SK-N-MC (cell line): ENCODE data around the gene CCDC158.
A peak's percentile ranks its signal among the peaks of the same experiment; 100 is the strongest.
"Not testable (repeated sequence)": the region's sequence is repeated elsewhere in the genome, so short reads cannot be mapped to it uniquely, and the experiment has no call there.

ENCODE experiments used
- DNase-seq: peaks from one replicate; pipeline ENCODE4 v3.0.0-alpha.2; 2011; ENCODE audit warnings: low read depth, low spot score
- H3K27ac ChIP-seq: fragments of 200-600 bp; sonication (generic); 2 replicates; pipeline ENCODE4 v1.5.1; 2016; ENCODE audit warnings: mixed run types
- H3K36me3 ChIP-seq: fragments of 200-600 bp; sonication (generic); 2 replicates; pipeline ENCODE4 v1.6.1; 2017; ENCODE audit warnings: antibody characterized with exemption, low read length, mixed read lengths; ENCODE audit not compliant: insufficient read depth
- H3K4me3 ChIP-seq: fragments of 200-600 bp; sonication (generic); 2 replicates; pipeline ENCODE4 v1.5.1; 2016
- H3K9ac ChIP-seq: fragments of 200-600 bp; sonication (generic); 2 replicates; pipeline ENCODE4 v1.8.0; 2017; ENCODE audit warnings: mixed run types, mixed read lengths; ENCODE audit not compliant: insufficient read length
- H3K9me3 ChIP-seq: fragments of 200-600 bp; sonication (generic); 2 replicates; pipeline ENCODE4 v1.6.1; 2017; ENCODE audit warnings: low read depth, mild to moderate bottlenecking, antibody characterized with exemption, low read length, moderate library complexity, mixed read lengths
- EZH2 ChIP-seq: fragments of 200-600 bp; sonication (generic); IDR thresholded peaks from one replicate; pipeline ENCODE4 v1.6.1; 2017; ENCODE audit warnings: antibody characterized with exemption
- FOXP2 ChIP-seq: optimal IDR thresholded peaks from 2 replicates; pipeline ENCODE3; 2011; ENCODE audit warnings: mild to moderate bottlenecking, moderate library complexity; ENCODE audit not compliant: insufficient read depth; ENCODE audit errors: extremely low read length, control extremely low read depth
- POLR2AphosphoS5 ChIP-seq: IDR thresholded peaks from 2 replicates; pipeline ENCODE4 v1.6.1; 2012; ENCODE audit warnings: mild to moderate bottlenecking, low read depth, low read length, borderline replicate concordance

Gene CCDC158

GRCh38 chr4:76420762-76421581 lies at the start of gene CCDC158:
TSS of gene CCDC158 (minus strand) at chr4:76421141. CDS start at chr4:76403207, 17,934 bp downstream.
- Histone ChIP-seq H3K27ac (no peak within 1 kb of the TSS), H3K36me3 (no peaks in the 10 kb centered on the region), H3K9me3 (no peaks in the 10 kb centered on the region), H3K4me3 (no peak within 1 kb of the TSS), H3K9ac (no peak within 1 kb of the TSS)
- no peak for DNase-seq
- no peak for TF ChIP-seq EZH2
- TF ChIP-seq FOXP2 = no peak
- TF ChIP-seq POLR2AphosphoS5 = no peak

- no peaks in the 10 kb centered on the region for H3K36me3 ChIP-seq
- H3K27ac ChIP-seq = no peak overlapping the region
- no peaks in the 10 kb centered on the region for H3K9me3 ChIP-seq
- no peak for DNase-seq
- TF ChIP-seq FOXP2 (no peak), EZH2 (no peak), POLR2AphosphoS5 (no peak)
- no peak overlapping the region for H3K9ac ChIP-seq
- no peak overlapping the region for H3K4me3 ChIP-seq
These were observed 49.6 kb upstream of the CCDC158 start for GRCh38 chr4:76470532-76470931.

GRCh38 chr4:76470064-76470463 lies 49.1 kb upstream of the CCDC158 start:
- H3K4me3 ChIP-seq = no peak overlapping the region
- H3K36me3 ChIP-seq = no peaks in the 10 kb centered on the region
- DNase-seq = no peak
- no peak overlapping the region for H3K27ac ChIP-seq
- H3K9me3 ChIP-seq = no peaks in the 10 kb centered on the region
- no peak for TF ChIP-seq POLR2AphosphoS5
- no peak for TF ChIP-seq FOXP2
- TF ChIP-seq EZH2 = no peak
- H3K9ac ChIP-seq = no peak overlapping the region

GRCh38 chr4:76463568-76463967 lies 42.6 kb upstream of the CCDC158 start:
- no peak for TF ChIP-seq FOXP2
- no peak for TF ChIP-seq POLR2AphosphoS5
- TF ChIP-seq EZH2 = no peak
- no peak overlapping the region for H3K27ac ChIP-seq
- DNase-seq = no peak

GRCh38 chr4:76459291-76459723 lies 38.4 kb upstream of the CCDC158 start:
- no peak for TF ChIP-seq FOXP2
- TF ChIP-seq POLR2AphosphoS5 = no peak
- no peak for TF ChIP-seq EZH2
- no peak for DNase-seq
- H3K4me3 ChIP-seq = no peak overlapping the region
- H3K36me3 ChIP-seq = no peaks in the 10 kb centered on the region
- H3K27ac ChIP-seq = no peak overlapping the region
- H3K9ac ChIP-seq = no peak overlapping the region
- no peaks in the 10 kb centered on the region for H3K9me3 ChIP-seq

More at GRCh38 chr4:76463568-76463967, 42.6 kb upstream of the CCDC158 start:
- H3K36me3 ChIP-seq = no peaks in the 10 kb centered on the region
- no peak overlapping the region for H3K4me3 ChIP-seq
- H3K9ac ChIP-seq = no peak overlapping the region
- no peaks in the 10 kb centered on the region for H3K9me3 ChIP-seq

GRCh38 chr4:76458825-76459224 lies 37.9 kb upstream of the CCDC158 start:
- no peak overlapping the region for H3K4me3 ChIP-seq
- no peak for DNase-seq
- H3K9me3 ChIP-seq = no peaks in the 10 kb centered on the region
- peak overlapping the region; percentile 18 for H3K9ac ChIP-seq
- H3K36me3 ChIP-seq = no peaks in the 10 kb centered on the region
- H3K27ac ChIP-seq = no peak overlapping the region
- TF ChIP-seq FOXP2 (no peak), EZH2 (no peak), POLR2AphosphoS5 (no peak)

- Histone ChIP-seq H3K4me3 (no peak overlapping the region), H3K9ac (no peak overlapping the region)
- TF ChIP-seq FOXP2 (no peak), EZH2 (no peak), POLR2AphosphoS5 (no peak)
These were observed 37.4 kb upstream of the CCDC158 start for GRCh38 chr4:76458297-76458696.

GRCh38 chr4:76457885-76458284 lies 36.9 kb upstream of the CCDC158 start:
- H3K27ac ChIP-seq = no peak overlapping the region
- DNase-seq = no peak
- no peak overlapping the region for H3K9ac ChIP-seq

More at GRCh38 chr4:76458297-76458696, 37.4 kb upstream of the CCDC158 start:
- H3K27ac ChIP-seq = no peak overlapping the region
- DNase-seq = no peak
- no peaks in the 10 kb centered on the region for H3K36me3 ChIP-seq
- no peaks in the 10 kb centered on the region for H3K9me3 ChIP-seq

GRCh38 chr4:76454073-76454472 lies 33.1 kb upstream of the CCDC158 start:
- not testable (repeated sequence) for H3K4me3 ChIP-seq, DNase-seq, H3K36me3 ChIP-seq, H3K9me3 ChIP-seq, H3K9ac ChIP-seq, H3K27ac ChIP-seq

More at GRCh38 chr4:76457885-76458284, 36.9 kb upstream of the CCDC158 start:
- Histone ChIP-seq H3K36me3 (no peaks in the 10 kb centered on the region), H3K4me3 (no peak overlapping the region), H3K9me3 (no peaks in the 10 kb centered on the region)
- TF ChIP-seq POLR2AphosphoS5 (no peak), EZH2 (no peak), FOXP2 (no peak)
